ENCODE measurements around the gene TMEM232.

TMEM232 gene

GRCh38 chr5:110653231-110653970, 73.1 kb downstream of the TMEM232 start:
- no peak for TF ChIP-seq CTCF (IDR thresholded peaks at IDR 0.05)
- Mint-ChIP-seq H3K36me3 (ENCODE audit: low read depth) (no peaks in the 10 kb centered on the region), H3K27ac (no peak overlapping the region), H3K27me3 (ENCODE audit: low read depth, poor library complexity) (no peaks in the 10 kb centered on the region), H3K4me1 (no peaks in the 10 kb centered on the region), H3K9me3 (no peaks in the 10 kb centered on the region), H3K4me3 (no peak overlapping the region)
- no peak for DNase-seq

DNA sequence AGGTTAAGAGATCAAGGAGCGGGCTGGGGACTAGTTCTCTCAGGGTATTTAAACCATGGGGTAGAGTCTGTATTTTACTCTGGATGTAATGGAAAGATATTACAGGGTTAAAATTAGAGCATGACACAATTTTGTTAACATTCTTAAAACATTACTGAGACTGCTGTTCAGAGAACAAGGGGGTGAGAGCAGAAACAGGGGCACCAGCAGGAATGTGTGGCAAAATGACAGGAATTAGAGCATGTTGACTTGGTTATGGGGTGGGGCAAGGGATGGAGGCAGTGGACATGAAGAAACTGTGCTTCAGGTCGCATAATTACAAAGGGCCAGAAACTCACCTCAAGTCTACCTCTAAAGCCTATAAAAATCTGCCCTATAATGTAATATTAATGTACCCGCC, 75.0 kb downstream of the TMEM232 start:
- Mint-ChIP-seq H3K27ac (no peak overlapping the region), H3K9me3 (no peaks in the 10 kb centered on the region), H3K4me1 (no peaks in the 10 kb centered on the region)

GRCh38 chr5:110644357-110644756, 82.1 kb downstream of the TMEM232 start:
- Mint-ChIP-seq H3K27ac (no peak overlapping the region), H3K4me1 (no peaks in the 10 kb centered on the region), H3K9me3 (no peaks in the 10 kb centered on the region), H3K4me3 (no peak overlapping the region), H3K36me3 (ENCODE audit: low read depth) (no peaks in the 10 kb centered on the region), H3K27me3 (ENCODE audit: low read depth, poor library complexity) (peaks cover 2% of the 10 kb centered on the region)
- TF ChIP-seq CTCF (IDR thresholded peaks at IDR 0.05), result no peak
- no peak for DNase-seq

More for the DNA sequence above, 75.0 kb downstream of the TMEM232 start:
- TF ChIP-seq CTCF (IDR thresholded peaks at IDR 0.05), result no peak
- H3K4me3 Mint-ChIP-seq, result no peak overlapping the region
- H3K36me3 Mint-ChIP-seq (ENCODE audit: low read depth), result no peaks in the 10 kb centered on the region
- DNase-seq, result no peak
- H3K27me3 Mint-ChIP-seq (ENCODE audit: low read depth, poor library complexity), result no peaks in the 10 kb centered on the region

- no peak for DNase-seq
- Mint-ChIP-seq H3K4me3 (no peak overlapping the region), H3K9me3 (no peaks in the 10 kb centered on the region), H3K27ac (no peak overlapping the region), H3K4me1 (no peaks in the 10 kb centered on the region), H3K27me3 (ENCODE audit: low read depth, poor library complexity) (no peaks in the 10 kb centered on the region), H3K36me3 (ENCODE audit: low read depth) (no peaks in the 10 kb centered on the region)
- TF ChIP-seq CTCF (IDR thresholded peaks at IDR 0.05), result no peak
Observed at GRCh38 chr5:110638970-110639902, 87.2 kb downstream of the TMEM232 start.

- Mint-ChIP-seq H3K27me3 (ENCODE audit: low read depth, poor library complexity) (no peaks in the 10 kb centered on the region), H3K4me1 (no peaks in the 10 kb centered on the region), H3K27ac (no peak overlapping the region), H3K4me3 (no peak overlapping the region), H3K36me3 (ENCODE audit: low read depth) (no peaks in the 10 kb centered on the region), H3K9me3 (no peaks in the 10 kb centered on the region)
- TF ChIP-seq CTCF (IDR thresholded peaks at IDR 0.05), result no peak
- DNase-seq, result no peak
Observed at GRCh38 chr5:110634475-110634874, 92.0 kb downstream of the TMEM232 start.

Data from nephron progenitor cell (in vitro differentiated cells).